Ectodermal cell (in vitro differentiated cells): Measurements from ENCODE around the gene SRM.
"Not testable (repeated sequence)": the region's sequence is repeated elsewhere in the genome, so short reads cannot be mapped to it uniquely, and the experiment has no call there.

ENCODE experiments used
- H3K27ac ChIP-seq: 2 replicates; pipeline ENCODE4 v1.7.0; 2013; ENCODE audit warnings: mild to moderate bottlenecking, low read depth, low read length; ENCODE audit not compliant: insufficient read depth, poor library complexity, severe bottlenecking
- H3K27me3 ChIP-seq: 2 replicates; pipeline ENCODE4 v1.7.0; 2013; ENCODE audit warnings: mild to moderate bottlenecking, low read length; ENCODE audit not compliant: insufficient read depth, control insufficient read depth, poor library complexity, severe bottlenecking
- H3K36me3 ChIP-seq: one replicate; pipeline ENCODE4 v1.7.0; 2013; ENCODE audit warnings: low read length; ENCODE audit not compliant: control insufficient read depth, insufficient read depth
- H3K4me1 ChIP-seq: one replicate; pipeline ENCODE4 v1.7.0; 2013; ENCODE audit warnings: low read length; ENCODE audit not compliant: control insufficient read depth, insufficient read depth
- H3K4me3 ChIP-seq: 2 replicates; pipeline ENCODE4 v1.7.0; 2013; ENCODE audit warnings: low read depth, low read length, control low read depth; ENCODE audit not compliant: insufficient read depth
- H3K9me3 ChIP-seq: 2 replicates; pipeline ENCODE4 v1.7.0; 2013; ENCODE audit warnings: mild to moderate bottlenecking, low read length, moderate library complexity; ENCODE audit not compliant: control insufficient read depth
- WGBS, 2 experiments: methylation state at CpG; one replicate each; pipeline ENCODE4 v1.1.7; 2013; ENCODE audit warnings: missing lambda C conversion rate in 2 of 2; 5-methylcytosine and 5-hydroxymethylcytosine counted together

The SRM gene

GRCh38 chr1:11065796-11066195, 6.0 kb upstream of the SRM start:
- 100% methylated on average over 1 of the region's 1 CpG for WGBS, 2 experiments
- H3K27ac ChIP-seq: no peak overlapping the region
- H3K4me3 ChIP-seq: no peak overlapping the region
- no peaks in the 10 kb centered on the region for H3K9me3 ChIP-seq
- no peaks in the 10 kb centered on the region for H3K4me1 ChIP-seq
- no peaks in the 10 kb centered on the region for H3K27me3 ChIP-seq
- peaks cover 42% of the 10 kb centered on the region for H3K36me3 ChIP-seq

GRCh38 chr1:11064942-11065341, 5.1 kb upstream of the SRM start:
- Histone ChIP-seq H3K9me3 (no peaks in the 10 kb centered on the region), H3K4me1 (no peaks in the 10 kb centered on the region), H3K27ac (no peak overlapping the region), H3K36me3 (peaks cover 42% of the 10 kb centered on the region), H3K27me3 (no peaks in the 10 kb centered on the region), H3K4me3 (no peak overlapping the region)
- WGBS, 2 experiments: 94 to 99% methylated on average over 3 of the region's 3 CpGs

- not testable (repeated sequence) for H3K27ac ChIP-seq, H3K9me3 ChIP-seq, H3K4me3 ChIP-seq, H3K4me1 ChIP-seq, H3K27me3 ChIP-seq
- WGBS, 2 experiments: 90 to 93% methylated on average over 18 of the region's 18 CpGs
- H3K36me3 ChIP-seq: peaks cover 34% of the 10 kb centered on the region
Observed at GRCh38 chr1:11063937-11064537, 4.2 kb upstream of the SRM start.

- 95 to 99% methylated on average over 3 of the region's 3 CpGs for WGBS, 2 experiments
- peaks cover 6% of the 10 kb centered on the region for H3K4me1 ChIP-seq
- H3K36me3 ChIP-seq: peaks cover 23% of the 10 kb centered on the region
- no peaks in the 10 kb centered on the region for H3K27me3 ChIP-seq
- H3K4me3 ChIP-seq: no peak overlapping the region
- no peaks in the 10 kb centered on the region for H3K9me3 ChIP-seq
- H3K27ac ChIP-seq: no peak overlapping the region
Observed at GRCh38 chr1:11062965-11063401, 3.2 kb upstream of the SRM start.

GRCh38 chr1:11061652-11062365, 2.0 kb upstream of the SRM start:
- no peak overlapping the region for H3K27ac ChIP-seq
- H3K4me3 ChIP-seq: no peak overlapping the region
- peaks cover 25% of the 10 kb centered on the region for H3K36me3 ChIP-seq
- H3K9me3 ChIP-seq: no peaks in the 10 kb centered on the region
- H3K4me1 ChIP-seq: peaks cover 6% of the 10 kb centered on the region
- 91 to 94% methylated on average over 5 of the region's 5 CpGs for WGBS, 2 experiments
- no peaks in the 10 kb centered on the region for H3K27me3 ChIP-seq

- Histone ChIP-seq H3K27me3 (no peaks in the 10 kb centered on the region), H3K36me3 (peaks cover 5% of the 10 kb centered on the region), H3K4me3 (peak overlapping the region; percentile 86), H3K9me3 (no peaks in the 10 kb centered on the region), H3K4me1 (peaks cover 6% of the 10 kb centered on the region), H3K27ac (no peak overlapping the region)
- WGBS, 2 experiments: 1 to 2% methylated on average over 72 of the region's 72 CpGs
Observed at GRCh38 chr1:11059155-11059967, 457 bp downstream of the SRM start.

GRCh38 chr1:11058595-11059154, 1.1 kb downstream of the SRM start:
- Histone ChIP-seq H3K27ac (no peak overlapping the region), H3K9me3 (no peaks in the 10 kb centered on the region), H3K4me3 (peak overlapping the region; percentile 86), H3K36me3 (peaks cover 5% of the 10 kb centered on the region), H3K27me3 (no peaks in the 10 kb centered on the region), H3K4me1 (peaks cover 6% of the 10 kb centered on the region)
- WGBS, 2 experiments: 48 to 51% methylated on average over 28 of the region's 28 CpGs

GRCh38 chr1:11058026-11058425, 1.8 kb downstream of the SRM start:
- no peak overlapping the region for H3K4me3 ChIP-seq
- no peaks in the 10 kb centered on the region for H3K9me3 ChIP-seq
- peaks cover 5% of the 10 kb centered on the region for H3K36me3 ChIP-seq
- H3K27ac ChIP-seq: no peak overlapping the region
- no peaks in the 10 kb centered on the region for H3K27me3 ChIP-seq
- 92 to 95% methylated on average over 14 of the region's 14 CpGs for WGBS, 2 experiments
- H3K4me1 ChIP-seq: peaks cover 6% of the 10 kb centered on the region

- 89 to 91% methylated on average over 8 of the region's 8 CpGs for WGBS, 2 experiments
- Histone ChIP-seq H3K36me3 (peaks cover 5% of the 10 kb centered on the region), H3K27me3 (no peaks in the 10 kb centered on the region), H3K4me1 (peaks cover 6% of the 10 kb centered on the region), H3K27ac (no peak overlapping the region), H3K9me3 (no peaks in the 10 kb centered on the region), H3K4me3 (no peak overlapping the region)
Observed at GRCh38 chr1:11057477-11057876, 2.3 kb downstream of the SRM start.

GRCh38 chr1:11056504-11056903, 3.3 kb downstream of the SRM start:
- Histone ChIP-seq H3K9me3 (no peaks in the 10 kb centered on the region), H3K4me1 (peaks cover 6% of the 10 kb centered on the region), H3K36me3 (peaks cover 5% of the 10 kb centered on the region), H3K27ac (no peak overlapping the region), H3K27me3 (no peaks in the 10 kb centered on the region), H3K4me3 (no peak overlapping the region)
- WGBS, 2 experiments: 95 to 96% methylated on average over 7 of the region's 7 CpGs
